C4-2B (cell line): ENCODE data around the gene BBX.
A peak's percentile ranks its signal among the peaks of the same experiment; 100 is the strongest.

Experiments
- H3K27ac ChIP-seq: fragments of 450-650 bp; 2 replicates; pipeline ENCODE4 v1.5.1; 2017
- CTCF ChIP-seq: fragments of 450-650 bp; conservative IDR thresholded peaks from 2 replicates; pipeline ENCODE4 v1.5.1; 2017; ENCODE audit warnings: mild to moderate bottlenecking
- ZFX ChIP-seq: fragments of 450-650 bp; IDR thresholded peaks from 2 replicates; pipeline ENCODE4 v1.6.1; 2017

Gene BBX

GRCh38 chr3:107674371-107674770 is 151.6 kb downstream of the BBX start:
- H3K27ac ChIP-seq: no peak overlapping the region
- no peak for TF ChIP-seq CTCF
- no peak for TF ChIP-seq ZFX

- no peak overlapping the region for H3K27ac ChIP-seq
- TF ChIP-seq CTCF (no peak), ZFX (no peak)
These were observed 152.6 kb downstream of the BBX start for GRCh38 chr3:107675233-107675900.

- TF ChIP-seq CTCF (peak; percentile 75), ZFX (no peak)
- no peak overlapping the region for H3K27ac ChIP-seq
These were observed 153.9 kb downstream of the BBX start for GRCh38 chr3:107676469-107677309.

- TF ChIP-seq CTCF (no peak), ZFX (no peak)
These were observed 157.2 kb downstream of the BBX start for GRCh38 chr3:107679921-107680320.

GRCh38 chr3:107680698-107681097 is 157.9 kb downstream of the BBX start:
- no peak overlapping the region for H3K27ac ChIP-seq
- no peak for TF ChIP-seq CTCF
- TF ChIP-seq ZFX: no peak

More at GRCh38 chr3:107679921-107680320, 157.2 kb downstream of the BBX start:
- no peak overlapping the region for H3K27ac ChIP-seq

GRCh38 chr3:107681396-107681795 is 158.6 kb downstream of the BBX start:
- no peak overlapping the region for H3K27ac ChIP-seq
- TF ChIP-seq CTCF (no peak), ZFX (no peak)

- no peak for TF ChIP-seq ZFX
- no peak for TF ChIP-seq CTCF
- no peak overlapping the region for H3K27ac ChIP-seq
These were observed 159.8 kb downstream of the BBX start for GRCh38 chr3:107682580-107682979.
